Measurements from ENCODE around the gene HELZ. TPM values are rescaled to one million over a fixed set of nuclear protein-coding genes. Genes with fewer than 3 reads are reported as not detected.

The HELZ gene
- total RNA-seq, 1 experiment from 2014 or later: 49.8 TPM

DNA sequence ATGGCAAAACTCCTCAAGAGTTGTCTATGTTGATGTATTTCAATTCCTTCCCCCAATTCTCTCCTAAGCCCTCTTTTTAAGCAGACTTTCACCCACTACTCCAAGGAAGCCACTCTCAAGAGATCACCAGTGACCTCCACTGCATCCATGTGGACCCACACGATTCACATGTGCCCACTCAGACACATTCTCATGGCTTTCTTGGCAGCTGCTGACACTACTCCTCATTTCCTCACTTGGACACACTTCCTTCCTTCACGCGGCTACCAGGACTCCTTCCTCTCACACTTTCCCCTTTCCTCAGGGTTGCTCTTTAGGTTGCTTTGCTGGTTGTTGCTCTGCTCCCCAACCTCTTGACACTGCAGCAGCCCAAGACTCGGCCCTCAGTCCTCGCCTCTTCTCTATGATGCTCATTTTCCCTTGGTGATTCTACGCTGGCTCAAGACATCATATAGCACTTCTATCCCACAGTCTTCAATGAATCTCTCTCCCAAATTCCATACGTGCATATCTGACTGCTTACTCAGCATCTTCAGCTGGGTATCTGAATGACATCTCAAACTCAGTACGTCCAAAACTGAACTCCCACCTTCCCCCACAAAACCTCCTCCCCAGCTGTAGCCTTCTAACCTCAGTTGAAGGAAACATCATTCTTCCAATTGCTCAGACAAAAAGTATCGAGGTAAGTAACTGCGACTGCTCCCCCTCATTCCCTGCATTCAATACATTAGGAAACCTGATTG is 28.2 kb downstream of the HELZ start:
- no peak overlapping the region for H3T11ph ChIP-seq (ENCODE audit: low read length)
- H3K23ac ChIP-seq (ENCODE audit: insufficient read length, low read depth, low read length): no peak overlapping the region
- no peak overlapping the region for H3K27ac ChIP-seq (ENCODE audit: insufficient read length, low read depth, low read length)
- H3K9me3 Mint-ChIP-seq: no peaks in the 10 kb centered on the region
- H4K8ac ChIP-seq (replicated peaks; ENCODE audit: insufficient read length, low read depth, low read length): no peak overlapping the region
- H3K4me1 ChIP-seq (ENCODE audit: insufficient read depth, low read length): no peaks in the 10 kb centered on the region; the same call in 1 of the 2 replicates
- H3K9ac ChIP-seq (ENCODE audit: extremely low read depth, insufficient read length, low read length): no peak overlapping the region
- TF ChIP-seq CTCF (conservative IDR thresholded peaks at IDR 0.05): no peak
- no peak overlapping the region for H3K27ac Mint-ChIP-seq
- no peaks in the 10 kb centered on the region for H3K23me2 ChIP-seq (ENCODE audit: insufficient read length, low read depth, low read length, poor library complexity, severe bottlenecking)
- no peak overlapping the region for H2BK5ac ChIP-seq (ENCODE audit: insufficient read length, low read length)
- no peaks in the 10 kb centered on the region for H3K27me3 ChIP-seq (ENCODE audit: insufficient read depth, low read length)
- no peak overlapping the region for H3K4me3 Mint-ChIP-seq
- no peaks in the 10 kb centered on the region for H4K20me1 ChIP-seq (ENCODE audit: control insufficient read depth, insufficient read depth, insufficient read length)
- no peak overlapping the region for H2BK12ac ChIP-seq (ENCODE audit: insufficient read length, low read depth, low read length)
- DNase-seq: no peak
- peaks cover 6% of the 10 kb centered on the region for H3K79me1 ChIP-seq (ENCODE audit: insufficient read depth, low read depth, low read length, poor library complexity, severe bottlenecking)
- no peak overlapping the region for H3K56ac ChIP-seq (ENCODE audit: insufficient read length, low read depth, low read length)
- no peak overlapping the region for H3K14ac ChIP-seq (ENCODE audit: insufficient read depth, low read length)
- no peak overlapping the region for H3K4me2 ChIP-seq (ENCODE audit: insufficient read depth, insufficient read length, low read length)
- H3K79me2 ChIP-seq (ENCODE audit: insufficient read depth, low read length): no peaks in the 10 kb centered on the region
- H2BK120ac ChIP-seq (ENCODE audit: low read depth, low read length, poor library complexity, severe bottlenecking): no peak overlapping the region
- no peak overlapping the region for H2BK15ac ChIP-seq (ENCODE audit: low read depth, low read length)
- H3K18ac ChIP-seq (ENCODE audit: insufficient read length, low read depth, low read length): no peak overlapping the region
- H2AFZ ChIP-seq (ENCODE audit: low read length): no peak overlapping the region
- no CpG with 5 or more reads among the region's 10 CpGs for WGBS (ENCODE audit: extremely low coverage, insufficient read length, low lambda C conversion rate)
- H3K27me3 Mint-ChIP-seq (ENCODE audit: low read depth): no peaks in the 10 kb centered on the region
- H4K91ac ChIP-seq (ENCODE audit: insufficient read length, low read depth, low read length): no peak overlapping the region
- peaks cover 4 to 20% (median 18%) of the 10 kb centered on the region in 3 experiments; a peak in 5 of 7 replicates for H3K36me3 Mint-ChIP-seq (ENCODE audit: insufficient read depth in 1 of 3, low read depth in 3 of 3)
- H3K4ac ChIP-seq (ENCODE audit: low read depth, low read length): no peak overlapping the region
- peaks cover 3 to 4% of the 10 kb centered on the region in 2 experiments for H3K4me1 Mint-ChIP-seq
- no peak overlapping the region for H4K5ac ChIP-seq (ENCODE audit: insufficient read length, low read depth, low read length)
- no peak overlapping the region for H2AK5ac ChIP-seq (ENCODE audit: insufficient read length, low read length)
- H2BK20ac ChIP-seq (ENCODE audit: low read depth, low read length, poor library complexity, severe bottlenecking): no peak overlapping the region
- no peaks in the 10 kb centered on the region for H3K9me3 ChIP-seq (ENCODE audit: control insufficient read depth, low read depth, low read length)

Measured in H9 (cell line).